Cardiac muscle cell (in vitro differentiated cells and primary cell): ENCODE measurements around the gene CCL22. TPM values are rescaled to one million over a fixed set of nuclear protein-coding genes. Genes with fewer than 3 reads are reported as not detected.

Experiments used
- DNase-seq, 2 donors: peaks; one replicate each; pipeline versions ENCODE4 v3.0.0 to v3.0.0-alpha.2; 2010 to 2017; ENCODE audit warnings: low read depth in 1 of 2, low spot score in 1 of 2
- H3K27ac ChIP-seq: fragments of 200-600 bp; sonication (generic); 2 replicates; pipeline ENCODE4 v1.5.1; 2016
- H3K27me3 ChIP-seq: fragments of 200-600 bp; sonication (generic); 2 replicates; pipeline ENCODE4 v1.6.0; 2016; ENCODE audit warnings: control low read depth
- H3K36me3 ChIP-seq: fragments of 200-600 bp; sonication (generic); 2 replicates; pipeline ENCODE4 v1.5.1; 2016; ENCODE audit warnings: control low read depth
- H3K4me1 ChIP-seq: fragments of 200-600 bp; sonication (generic); 2 replicates; pipeline ENCODE4 v1.8.1; 2017; ENCODE audit warnings: low read depth, mild to moderate bottlenecking, mixed run types
- H3K4me3 ChIP-seq: fragments of 200-600 bp; sonication (generic); 2 replicates; pipeline ENCODE4 v1.5.1; 2016; ENCODE audit warnings: mild to moderate bottlenecking
- H3K9me3 ChIP-seq: fragments of 200-600 bp; sonication (generic); 2 replicates; pipeline ENCODE4 v1.5.1; 2017; ENCODE audit warnings: low read depth, mild to moderate bottlenecking, control low read depth
- CTCF ChIP-seq: IDR thresholded peaks from 2 replicates; pipeline ENCODE4 v1.5.1; 2012; ENCODE audit warnings: low read depth, mild to moderate bottlenecking, low read length
- polyA plus RNA-seq: library from polyadenylated mRNA; unstranded; fragments of >200 nt; fragmentation: Nextera tagmentation; extraction: Ambion mirVana; gene quantifications from 2 replicates; pipeline ENCODE4 v1.2.1, GENCODE V29; 2016
- total RNA-seq: library from RNA; depleted of rRNA; stranded (reverse); fragments of >200 nt; gene quantifications from 2 replicates; pipeline ENCODE4 v1.2.3, GENCODE V29; 2016

CCL22 gene
- total and polyA plus RNA-seq, 2 experiments from 2014 or later: 0.09 to 0.56 TPM

GRCh38 chr16:57403965-57404817 lies 45.6 kb downstream of the CCL22 start, which contains the start of gene CCL17:
Gene CCL17, plus strand, starts transcription at chr16:57404767. Its CDS starts 9,166 bp downstream, at chr16:57413933.
- H3K36me3 ChIP-seq: no peaks in the 10 kb centered on the region
- H3K4me1 ChIP-seq: no peaks in the 10 kb centered on the region
- no peak within 1 kb of the TSS for H3K27ac ChIP-seq
- H3K9me3 ChIP-seq: no peaks in the 10 kb centered on the region
- DNase-seq: no peak
- H3K27me3 ChIP-seq: no peaks in the 10 kb centered on the region
- no peak for TF ChIP-seq CTCF
- no peak within 1 kb of the TSS for H3K4me3 ChIP-seq

GRCh38 chr16:57405097-57405496 lies 46.5 kb downstream of the CCL22 start:
- no peaks in the 10 kb centered on the region for H3K36me3 ChIP-seq
- TF ChIP-seq CTCF: no peak
- no peaks in the 10 kb centered on the region for H3K27me3 ChIP-seq
- DNase-seq: no peak
- H3K9me3 ChIP-seq: no peaks in the 10 kb centered on the region
- no peak overlapping the region for H3K4me3 ChIP-seq
- no peaks in the 10 kb centered on the region for H3K4me1 ChIP-seq
- no peak overlapping the region for H3K27ac ChIP-seq

- no peak overlapping the region for H3K27ac ChIP-seq
- H3K27me3 ChIP-seq: no peaks in the 10 kb centered on the region
- H3K36me3 ChIP-seq: no peaks in the 10 kb centered on the region
- DNase-seq: no peak
- no peaks in the 10 kb centered on the region for H3K9me3 ChIP-seq
- no peak overlapping the region for H3K4me3 ChIP-seq
- no peaks in the 10 kb centered on the region for H3K4me1 ChIP-seq
- TF ChIP-seq CTCF: no peak
Observed at GRCh38 chr16:57406881-57407280, 48.3 kb downstream of the CCL22 start.

GRCh38 chr16:57407521-57408353 lies 49.2 kb downstream of the CCL22 start:
- Histone ChIP-seq H3K4me1 (no peaks in the 10 kb centered on the region), H3K27me3 (no peaks in the 10 kb centered on the region), H3K9me3 (no peaks in the 10 kb centered on the region), H3K36me3 (no peaks in the 10 kb centered on the region), H3K27ac (no peak overlapping the region), H3K4me3 (no peak overlapping the region)
- TF ChIP-seq CTCF: no peak
- no peak for DNase-seq

- no peak for DNase-seq
- no peak for TF ChIP-seq CTCF
Observed at GRCh38 chr16:57409065-57409464, 50.5 kb downstream of the CCL22 start.

More at GRCh38 chr16:57409065-57409464, 50.5 kb downstream of the CCL22 start:
- H3K4me1 ChIP-seq: no peaks in the 10 kb centered on the region
- H3K36me3 ChIP-seq: no peaks in the 10 kb centered on the region
- H3K4me3 ChIP-seq: no peak overlapping the region
- H3K27me3 ChIP-seq: no peaks in the 10 kb centered on the region
- no peaks in the 10 kb centered on the region for H3K9me3 ChIP-seq
- H3K27ac ChIP-seq: no peak overlapping the region
